Activated naive CD8-positive, alpha-beta T cell treated with anti-CD3 and anti-CD28 coated beads for 36 hours (primary cell): ENCODE results near the gene HDAC1. TPM values are rescaled to one million over a fixed set of nuclear protein-coding genes. Genes with fewer than 3 reads are reported as not detected.
"Not testable (repeated sequence)": the region's sequence is repeated elsewhere in the genome, so short reads cannot be mapped to it uniquely, and the experiment has no call there.

Experiments
- DNase-seq: peaks from one replicate; pipeline ENCODE4 v3.0.0; 2021
- H3K27ac Mint-ChIP-seq: one replicate; pipeline ENCODE4 v1.8.0; 2022; ENCODE audit warnings: mild to moderate bottlenecking, moderate library complexity, mixed read lengths
- H3K27me3 Mint-ChIP-seq: one replicate; pipeline ENCODE4 v1.8.0; 2022; ENCODE audit warnings: mild to moderate bottlenecking, mixed read lengths
- H3K36me3 Mint-ChIP-seq: one replicate; pipeline ENCODE4 v1.8.0; 2021; ENCODE audit warnings: mild to moderate bottlenecking, mixed read lengths
- H3K4me1 Mint-ChIP-seq: one replicate; pipeline ENCODE4 v1.8.0; 2021; ENCODE audit warnings: mixed read lengths
- H3K4me3 Mint-ChIP-seq: one replicate; pipeline ENCODE4 v1.8.0; 2022; ENCODE audit warnings: mild to moderate bottlenecking, moderate library complexity, mixed read lengths
- H3K9me3 Mint-ChIP-seq: one replicate; pipeline ENCODE4 v1.8.0; 2022; ENCODE audit warnings: mixed read lengths
- total RNA-seq, 2 experiments: library from RNA; stranded (reverse); gene quantifications; one replicate each; pipeline ENCODE4 v1.2.3, GENCODE V29; 2021

HDAC1 gene
- 100 to 1,000 TPM; 142 to 149 TPM for total RNA-seq

DNA sequence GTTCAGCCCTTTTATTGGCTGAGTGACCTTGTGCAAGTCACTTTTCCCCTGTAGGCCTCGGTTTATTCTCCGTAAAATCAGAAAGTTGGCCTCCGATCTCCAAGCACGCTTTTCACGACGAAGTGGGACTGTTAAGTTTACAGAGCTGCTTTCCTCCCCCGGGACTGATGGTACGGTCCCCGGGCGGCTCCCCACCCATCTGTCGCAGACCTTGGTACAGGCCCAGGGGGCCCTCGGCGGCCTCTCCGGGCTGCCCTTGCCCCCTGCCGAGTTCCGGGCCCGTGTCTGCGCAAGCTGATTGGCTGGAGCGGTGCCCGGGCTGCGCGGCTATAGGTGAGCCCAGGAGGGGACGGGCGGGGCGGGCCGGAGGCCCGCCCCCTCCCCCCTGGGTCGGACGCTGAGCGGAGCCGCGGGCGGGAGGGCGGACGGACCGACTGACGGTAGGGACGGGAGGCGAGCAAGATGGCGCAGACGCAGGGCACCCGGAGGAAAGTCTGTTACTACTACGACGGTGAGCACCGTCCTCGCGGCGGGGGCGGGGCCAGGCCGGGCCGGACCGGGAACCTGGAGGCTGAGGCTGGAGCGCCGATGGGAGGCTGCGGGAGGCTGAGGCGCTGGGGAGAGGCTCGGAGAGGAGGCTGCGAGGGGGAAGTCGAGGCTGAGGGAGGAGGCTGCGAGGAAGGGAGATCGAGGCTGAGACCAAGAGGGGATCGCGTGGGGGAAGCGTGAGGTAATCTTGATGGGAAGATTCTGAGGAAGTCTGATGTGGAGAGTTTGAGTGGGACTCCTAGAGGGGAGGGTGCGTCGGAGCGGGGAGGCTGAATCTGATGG, at the start of gene HDAC1:
Gene HDAC1, plus strand, starts transcription at position 376 of the 831 bp plus-strand sequence. Its CDS starts 87 bp downstream, at position 463.
- Mint-ChIP-seq H3K4me1 (peaks cover 43% of the 10 kb centered on the region), H3K36me3 (peaks cover 21% of the 10 kb centered on the region), H3K9me3 (no peaks in the 10 kb centered on the region), H3K4me3 (peak within 1 kb of the TSS; percentile 99), H3K27me3 (no peaks in the 10 kb centered on the region), H3K27ac (peak within 1 kb of the TSS; percentile 98)
- peak; percentile 99 for DNase-seq

DNA sequence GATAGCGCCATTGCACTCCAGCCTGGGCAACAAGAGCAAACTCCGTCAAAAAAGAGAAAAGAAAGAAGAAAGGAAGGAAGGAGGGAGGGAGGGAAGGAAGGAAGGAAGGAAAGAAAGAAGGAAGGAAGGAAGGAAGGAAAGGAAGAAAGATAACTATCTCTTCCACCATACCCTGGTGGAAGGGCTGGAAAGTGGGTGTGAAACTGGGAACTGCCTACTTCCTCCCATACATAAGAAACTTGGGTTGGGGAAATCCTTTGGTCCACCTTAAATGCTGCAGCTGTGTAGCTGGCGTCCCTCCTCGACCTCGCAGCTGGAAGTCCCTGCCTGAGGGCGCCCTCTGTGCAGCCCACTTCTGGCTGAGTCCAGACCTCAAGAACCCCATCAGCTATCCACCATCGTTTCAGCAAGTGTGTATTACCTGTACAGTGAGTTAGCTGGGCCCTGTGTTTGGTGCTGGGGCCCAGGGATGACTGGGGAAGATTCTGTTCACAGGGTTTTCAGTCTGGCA, 49.5 kb upstream of the HDAC1 start:
- Mint-ChIP-seq H3K36me3 (no peaks in the 10 kb centered on the region), H3K27me3 (no peaks in the 10 kb centered on the region), H3K27ac (peak overlapping the region; percentile 16)

DNA sequence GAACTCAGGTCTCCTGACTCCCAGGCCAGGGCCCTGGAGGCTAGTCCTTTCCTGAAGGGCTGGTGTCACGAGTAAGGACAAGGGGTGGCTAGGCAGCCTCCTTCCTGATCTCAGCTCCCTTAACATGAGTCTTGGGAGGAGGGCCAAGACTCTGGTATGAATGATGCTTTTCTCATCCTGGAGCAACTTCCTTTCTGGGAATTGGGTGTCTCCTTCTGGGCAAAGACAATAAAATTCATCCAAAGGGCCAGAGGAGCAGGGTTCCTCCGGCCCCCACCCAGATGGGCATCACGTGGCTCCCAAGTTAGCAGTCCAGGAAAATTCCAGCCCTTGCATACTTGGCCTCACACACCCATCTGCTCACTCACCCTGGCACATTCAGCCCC, 45.0 kb upstream of the HDAC1 start, which contains the start of gene FAM167B:
Gene FAM167B, plus strand, starts transcription at position 335 of the 386 bp plus-strand sequence. CDS start 200 bp downstream, outside the sequence.
- peaks cover 50% of the 10 kb centered on the region for H3K4me1 Mint-ChIP-seq
- no peaks in the 10 kb centered on the region for H3K9me3 Mint-ChIP-seq
- DNase-seq: no peak
- peaks cover 8% of the 10 kb centered on the region for H3K36me3 Mint-ChIP-seq
- no peaks in the 10 kb centered on the region for H3K27me3 Mint-ChIP-seq
- peak within 1 kb of the TSS; percentile 92 for H3K27ac Mint-ChIP-seq
- H3K4me3 Mint-ChIP-seq: peak within 1 kb of the TSS; percentile 36

More for the DNA sequence above, 49.5 kb upstream of the HDAC1 start:
- DNase-seq: no peak
- Mint-ChIP-seq H3K4me3 (no peak overlapping the region), H3K9me3 (no peaks in the 10 kb centered on the region), H3K4me1 (peaks cover 27% of the 10 kb centered on the region)

DNA sequence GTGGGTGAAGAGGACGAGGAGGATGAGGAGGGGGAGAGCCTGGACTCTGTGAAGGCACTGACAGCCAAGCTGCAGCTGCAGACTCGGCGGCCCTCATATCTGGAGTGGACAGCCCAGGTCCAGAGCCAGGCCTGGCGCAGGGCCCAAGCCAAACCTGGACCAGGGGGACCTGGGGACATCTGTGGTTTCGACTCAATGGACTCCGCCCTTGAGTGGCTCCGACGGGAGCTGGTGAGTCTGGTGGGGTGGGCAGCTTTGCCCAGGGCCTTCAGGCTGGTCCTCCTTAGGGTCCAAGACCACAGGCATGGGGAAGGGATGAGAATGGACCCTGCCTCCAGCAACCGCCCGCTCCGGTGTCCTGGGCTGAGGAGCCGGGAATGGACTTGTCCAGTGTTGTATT, 44.4 kb upstream of the HDAC1 start:
- Mint-ChIP-seq H3K9me3 (no peaks in the 10 kb centered on the region), H3K27me3 (no peaks in the 10 kb centered on the region), H3K4me3 (no peak overlapping the region), H3K36me3 (peaks cover 14% of the 10 kb centered on the region), H3K4me1 (peaks cover 47% of the 10 kb centered on the region), H3K27ac (peak overlapping the region; percentile 92)
- DNase-seq: no peak

DNA sequence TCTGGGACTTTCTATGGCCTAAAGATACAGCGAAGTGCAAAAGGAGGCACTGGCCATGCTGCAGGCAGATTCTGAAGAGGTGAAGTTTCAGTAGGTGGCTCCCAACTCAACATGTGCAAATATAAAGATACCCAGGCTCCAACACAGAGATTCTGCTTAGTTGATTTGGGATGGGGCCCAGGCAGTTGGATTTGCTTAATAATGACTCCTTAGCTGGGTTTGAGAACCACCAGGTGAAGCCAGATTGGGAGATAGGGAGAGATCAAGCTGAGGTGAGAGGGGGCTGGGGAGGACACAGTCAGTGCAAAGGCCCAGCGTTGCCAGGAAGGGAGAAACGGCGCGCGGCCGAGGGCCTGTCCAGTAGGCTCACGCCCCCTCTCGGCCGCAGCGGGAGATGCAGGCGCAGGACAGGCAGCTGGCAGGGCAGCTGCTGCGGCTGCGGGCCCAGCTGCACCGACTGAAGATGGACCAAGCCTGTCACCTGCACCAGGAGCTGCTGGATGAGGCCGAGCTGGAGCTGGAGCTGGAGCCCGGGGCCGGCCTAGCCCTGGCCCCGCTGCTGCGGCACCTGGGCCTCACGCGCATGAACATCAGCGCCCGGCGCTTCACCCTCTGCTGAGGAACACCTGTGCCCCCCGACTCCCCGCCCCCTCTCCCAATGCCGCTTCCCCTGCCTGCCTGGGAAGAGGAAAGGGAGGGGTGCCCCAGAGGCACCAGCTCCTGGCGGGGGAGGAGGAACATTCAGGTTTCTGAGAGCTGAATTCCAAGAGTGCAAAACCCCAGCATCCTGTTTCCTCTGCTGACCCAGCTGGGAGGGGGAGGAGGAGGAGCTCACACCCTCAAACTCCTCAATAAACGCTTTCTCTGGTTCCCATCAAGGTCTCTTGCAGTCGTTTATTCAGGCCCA, 43.6 kb upstream of the HDAC1 start:
- no peaks in the 10 kb centered on the region for H3K27me3 Mint-ChIP-seq
- peak overlapping the region; percentile 38 for H3K4me3 Mint-ChIP-seq
- H3K36me3 Mint-ChIP-seq: peaks cover 22% of the 10 kb centered on the region
- H3K27ac Mint-ChIP-seq: peak overlapping the region; percentile 92
- peaks cover 48% of the 10 kb centered on the region for H3K4me1 Mint-ChIP-seq
- DNase-seq: peak; percentile 84
- no peaks in the 10 kb centered on the region for H3K9me3 Mint-ChIP-seq

DNA sequence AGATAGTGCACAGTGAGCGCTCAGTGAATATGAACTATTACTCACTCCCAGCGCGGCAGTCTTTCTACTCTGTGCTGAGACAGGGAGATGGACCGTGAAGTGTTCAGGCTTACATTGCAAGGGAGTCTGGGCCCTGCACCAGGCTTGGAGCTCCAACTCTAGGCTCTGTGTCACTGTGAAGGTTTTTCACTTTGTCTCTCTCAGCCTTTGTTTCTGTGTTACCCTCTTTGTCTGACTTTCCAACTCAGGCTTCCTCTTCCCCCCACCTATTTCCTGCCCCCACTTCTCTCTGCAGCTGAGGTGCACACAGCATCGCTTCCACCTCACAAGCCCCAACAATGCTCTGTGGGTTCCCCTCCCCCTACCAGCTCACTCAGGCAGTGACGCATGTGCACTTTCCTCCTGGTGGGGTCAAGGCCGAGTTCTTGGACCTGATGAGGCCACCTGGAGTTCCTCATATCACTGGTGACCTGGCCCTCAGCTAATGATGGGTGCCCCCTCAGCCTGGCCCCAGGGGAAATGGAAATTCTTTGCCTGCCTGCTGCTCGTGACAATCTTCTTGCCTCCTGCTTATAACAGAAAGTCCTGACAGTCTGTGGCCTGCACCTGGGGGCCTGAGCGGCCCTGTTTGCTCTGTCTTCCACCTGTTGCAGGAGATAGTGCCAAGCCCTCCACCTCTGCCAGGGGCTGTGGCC, 41.9 kb upstream of the HDAC1 start:
- Mint-ChIP-seq H3K36me3 (peaks cover 35% of the 10 kb centered on the region), H3K9me3 (no peaks in the 10 kb centered on the region), H3K27me3 (no peaks in the 10 kb centered on the region), H3K4me1 (peaks cover 56% of the 10 kb centered on the region), H3K4me3 (peak overlapping the region; percentile 97), H3K27ac (peak overlapping the region; percentile 92)
- peak; percentile 82 for DNase-seq

DNA sequence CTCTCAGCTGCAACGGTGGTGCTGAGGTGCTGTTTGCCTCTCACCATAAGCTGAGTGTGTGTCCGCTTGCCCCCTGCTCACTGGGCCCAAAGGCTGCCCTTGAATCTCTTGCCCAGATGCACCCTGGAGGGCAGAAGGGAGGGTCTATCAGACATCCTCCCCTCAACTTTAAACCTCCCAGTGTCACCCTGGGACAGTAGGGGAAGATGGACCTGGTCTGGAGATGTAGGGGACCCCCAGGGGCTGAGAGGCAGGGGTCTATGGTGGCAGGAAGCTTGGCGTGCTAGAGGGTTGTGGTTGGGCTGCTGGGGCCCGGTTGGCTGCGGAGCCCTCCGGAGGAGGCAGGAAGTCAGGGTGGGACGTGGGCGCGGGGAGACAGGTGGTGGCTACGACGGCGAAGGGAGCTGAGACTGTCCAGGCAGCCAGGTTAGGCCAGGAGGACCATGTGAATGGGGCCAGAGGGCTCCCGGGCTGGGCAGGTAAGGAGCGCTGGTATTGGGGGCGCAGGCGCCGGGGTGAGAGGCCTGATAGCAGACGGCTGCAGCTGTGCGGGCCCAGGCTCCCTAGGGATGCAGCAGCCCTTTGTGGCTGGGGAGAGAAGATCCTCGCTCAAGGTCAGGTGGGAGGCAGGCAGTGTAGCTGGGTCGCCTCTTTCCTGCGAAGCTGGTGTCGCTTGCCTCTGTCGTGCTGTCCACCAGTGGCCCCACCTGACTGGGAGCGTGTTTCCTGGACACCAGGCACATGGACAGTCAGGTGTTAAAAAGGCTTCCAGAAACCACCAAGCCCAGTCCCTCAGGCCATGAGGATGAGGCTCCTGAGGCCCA, 40.8 kb upstream of the HDAC1 start, which contains the start of gene LCK:
Gene LCK, plus strand, starts transcription at position 373 of the 824 bp plus-strand sequence. CDS start 23,065 bp downstream, outside the sequence.
- peak; percentile 85 for DNase-seq
- Mint-ChIP-seq H3K36me3 (peaks cover 40% of the 10 kb centered on the region), H3K27ac (peak within 1 kb of the TSS; percentile 92), H3K27me3 (no peaks in the 10 kb centered on the region), H3K4me1 (peaks cover 61% of the 10 kb centered on the region), H3K4me3 (peak within 1 kb of the TSS; percentile 97), H3K9me3 (no peaks in the 10 kb centered on the region)

DNA sequence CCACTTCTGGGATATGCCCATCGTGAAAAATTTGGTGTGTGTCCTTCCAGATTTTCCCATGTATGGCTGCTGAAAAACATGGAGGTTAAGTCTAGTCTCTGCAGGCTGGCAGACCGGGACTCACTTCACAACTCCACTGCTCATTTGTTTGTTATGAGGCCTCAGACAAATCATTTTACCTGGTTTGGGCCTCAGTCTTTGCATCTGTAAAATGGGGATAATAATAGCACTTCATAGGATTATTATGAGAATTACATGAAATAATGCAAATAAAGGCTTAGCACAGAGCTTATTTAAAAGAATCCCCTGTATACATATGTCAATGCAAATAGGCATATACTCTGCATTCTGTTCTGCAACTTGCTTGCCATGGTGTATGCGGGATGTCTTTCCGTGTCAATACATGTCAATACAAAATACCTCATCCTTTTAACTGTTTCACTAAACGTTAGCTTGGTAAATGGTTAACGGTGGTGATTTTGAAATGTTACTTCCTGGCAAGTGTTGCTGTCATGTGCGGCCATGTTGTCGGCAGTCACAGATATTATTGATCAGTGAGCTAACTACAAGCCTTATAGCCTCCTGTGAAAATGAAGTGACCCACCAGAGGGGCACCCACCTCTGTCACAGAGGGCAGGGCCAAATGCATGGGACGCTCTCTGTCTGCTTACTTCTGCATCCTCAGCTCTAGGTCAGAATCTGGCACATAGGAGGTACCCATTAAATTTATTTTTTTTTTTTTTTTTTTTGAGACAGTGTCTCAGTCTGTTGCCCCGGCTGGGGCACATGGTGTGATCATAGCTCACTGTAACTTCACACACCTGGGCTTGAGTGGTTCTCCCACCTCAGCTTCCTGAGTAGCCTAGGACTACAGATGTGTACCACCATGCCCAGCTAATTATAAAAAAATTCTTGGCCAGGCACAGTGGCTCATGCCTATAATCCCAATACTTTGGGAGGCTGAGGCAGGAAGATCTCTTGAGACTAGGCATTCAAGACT, 36.5 kb upstream of the HDAC1 start:
- H3K27me3 Mint-ChIP-seq: no peaks in the 10 kb centered on the region
- H3K27ac Mint-ChIP-seq: peak overlapping the region; percentile 86
- H3K4me3 Mint-ChIP-seq: peak overlapping the region; percentile 97
- DNase-seq: no peak
- H3K36me3 Mint-ChIP-seq: peaks cover 65% of the 10 kb centered on the region
- peaks cover 47% of the 10 kb centered on the region for H3K4me1 Mint-ChIP-seq
- peaks cover 2% of the 10 kb centered on the region for H3K9me3 Mint-ChIP-seq

DNA sequence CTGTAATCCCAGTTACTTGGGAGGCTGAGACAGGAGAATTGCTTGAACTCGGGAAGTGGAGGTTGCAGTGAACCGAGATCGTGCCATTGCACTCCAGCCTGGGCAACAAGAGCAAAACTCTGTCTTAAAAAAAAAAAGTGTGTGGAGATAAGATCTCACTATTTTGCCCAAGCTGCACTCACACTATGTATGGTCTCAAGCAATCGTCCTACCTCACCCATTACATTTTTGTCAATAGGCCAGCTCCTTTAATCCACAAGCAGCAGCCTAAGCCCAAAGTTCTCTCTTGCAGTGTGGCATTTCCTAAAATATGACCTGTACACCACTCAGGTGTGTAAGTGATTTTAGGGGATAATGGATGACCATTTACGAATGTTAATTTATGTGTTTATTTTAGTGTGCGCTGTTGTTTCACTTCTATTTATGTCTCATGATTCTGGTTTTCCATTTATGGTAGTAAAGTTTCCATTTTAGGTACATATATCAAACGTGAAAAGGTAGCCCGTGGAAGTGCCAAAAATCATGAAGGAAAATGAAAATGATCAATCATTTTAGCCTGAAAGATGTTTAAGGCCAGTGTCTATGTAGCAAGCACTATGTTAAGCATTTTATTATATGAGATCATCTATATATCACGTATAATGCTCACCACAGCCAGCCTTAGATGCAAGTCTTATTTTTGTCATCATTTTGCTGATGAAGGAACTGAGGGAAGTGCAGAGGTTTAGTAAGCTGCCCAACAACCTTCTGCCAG, 35.2 kb upstream of the HDAC1 start:
- peak overlapping the region; percentile 78 for H3K4me3 Mint-ChIP-seq
- no peak for DNase-seq
- H3K4me1 Mint-ChIP-seq: peaks cover 43% of the 10 kb centered on the region
- H3K27ac Mint-ChIP-seq: peak overlapping the region; percentile 89
- peaks cover 64% of the 10 kb centered on the region for H3K36me3 Mint-ChIP-seq
- no peaks in the 10 kb centered on the region for H3K27me3 Mint-ChIP-seq
- peaks cover 6% of the 10 kb centered on the region for H3K9me3 Mint-ChIP-seq

DNA sequence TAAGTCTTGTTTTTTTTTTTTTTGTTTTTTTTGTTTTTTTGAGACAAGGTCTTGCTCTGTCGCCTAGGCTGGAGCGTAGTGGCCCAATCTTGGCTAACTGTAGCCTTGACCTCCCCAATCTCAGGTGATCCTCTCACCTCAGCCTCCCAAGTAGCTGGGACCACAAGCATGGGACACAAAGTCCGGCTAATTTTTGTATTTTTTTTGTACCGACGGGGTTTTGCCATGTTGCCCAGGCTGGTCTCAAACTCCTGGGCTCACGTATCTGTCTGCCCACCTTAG, 34.7 kb upstream of the HDAC1 start:
- Mint-ChIP-seq H3K27me3 (no peaks in the 10 kb centered on the region), H3K9me3 (peaks cover 6% of the 10 kb centered on the region), H3K36me3 (peaks cover 59% of the 10 kb centered on the region), H3K4me3 (peak overlapping the region; percentile 78), H3K27ac (peak overlapping the region; percentile 89), H3K4me1 (peaks cover 43% of the 10 kb centered on the region)
- no peak for DNase-seq

DNA sequence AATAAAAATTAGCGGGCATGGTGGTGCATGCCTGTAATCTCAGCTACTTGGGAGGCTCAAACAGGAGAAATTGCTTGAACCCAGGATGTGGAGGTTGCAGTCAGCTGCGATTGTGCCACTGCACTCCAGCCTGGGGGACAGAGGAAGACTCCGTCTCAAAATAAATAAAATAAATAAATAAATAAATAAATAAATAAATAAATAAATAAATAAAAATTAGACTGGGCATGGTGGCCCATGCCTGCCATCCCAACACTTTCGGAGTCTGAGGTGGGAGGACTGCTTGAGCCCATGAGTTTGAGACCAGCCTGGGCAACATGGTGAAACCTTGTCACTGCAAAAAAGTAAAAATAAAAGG, 28.7 kb upstream of the HDAC1 start:
- Mint-ChIP-seq H3K27ac (peak overlapping the region; percentile 81), H3K4me1 (peaks cover 55% of the 10 kb centered on the region), H3K36me3 (peaks cover 39% of the 10 kb centered on the region)
- H3K27me3 Mint-ChIP-seq, DNase-seq, H3K4me3 Mint-ChIP-seq, H3K9me3 Mint-ChIP-seq: not testable (repeated sequence)

DNA sequence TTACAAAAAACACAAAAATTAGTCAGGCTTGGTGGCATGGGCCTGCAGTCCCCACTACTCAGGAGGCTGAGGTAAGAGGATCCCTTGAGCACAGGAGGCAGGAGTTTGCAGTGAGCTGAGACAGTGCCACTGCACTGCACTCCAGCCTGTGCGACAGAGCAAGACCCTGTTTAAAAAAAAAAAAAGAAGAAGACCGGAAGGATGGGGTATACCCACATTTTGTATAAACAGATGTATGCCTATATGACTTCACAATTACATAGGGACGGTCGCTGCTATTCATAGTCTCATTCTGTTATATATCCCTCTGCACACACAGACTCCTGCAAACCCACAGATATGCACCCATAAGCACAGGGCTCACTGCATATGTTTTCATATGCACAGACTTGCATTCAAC, 28.1 kb upstream of the HDAC1 start:
- H3K9me3 Mint-ChIP-seq: peaks cover 10% of the 10 kb centered on the region
- peak overlapping the region; percentile 13 for H3K4me3 Mint-ChIP-seq
- DNase-seq: no peak
- peaks cover 54% of the 10 kb centered on the region for H3K4me1 Mint-ChIP-seq
- H3K27me3 Mint-ChIP-seq: no peaks in the 10 kb centered on the region
- H3K36me3 Mint-ChIP-seq: peaks cover 38% of the 10 kb centered on the region
- H3K27ac Mint-ChIP-seq: peak overlapping the region; percentile 81
